HG03469 (cell line): ENCODE data around the gene HEATR5A.

Source experiments
- ATAC-seq: cut with Tn5 transposase; IDR thresholded peaks from one replicate; pipeline ENCODE4 v1.9.1; 2021; ENCODE audit warnings: mild to moderate bottlenecking, moderate library complexity, moderate number of reproducible peaks; ENCODE audit not compliant: unreplicated experiment

The HEATR5A gene

DNA sequence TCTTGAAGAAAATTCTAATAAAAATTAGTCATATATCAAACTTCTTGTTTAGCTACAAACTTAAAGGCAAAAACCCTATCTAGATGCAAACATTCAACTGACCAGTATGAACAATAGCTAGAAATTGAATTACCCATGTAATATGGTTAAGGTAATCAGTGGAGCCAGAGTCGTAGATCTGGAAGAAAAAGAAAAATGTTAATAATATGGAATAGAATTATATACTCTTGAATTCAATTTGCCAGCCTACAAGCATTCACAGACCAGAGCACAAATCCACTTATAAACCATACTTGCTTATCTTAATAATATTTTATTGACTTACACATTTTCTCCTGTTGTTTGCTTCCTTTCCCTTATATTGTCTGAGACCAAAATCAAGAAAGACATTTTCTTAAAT, 7.7 kb upstream of the HEATR5A start:
- no peak for ATAC-seq

DNA sequence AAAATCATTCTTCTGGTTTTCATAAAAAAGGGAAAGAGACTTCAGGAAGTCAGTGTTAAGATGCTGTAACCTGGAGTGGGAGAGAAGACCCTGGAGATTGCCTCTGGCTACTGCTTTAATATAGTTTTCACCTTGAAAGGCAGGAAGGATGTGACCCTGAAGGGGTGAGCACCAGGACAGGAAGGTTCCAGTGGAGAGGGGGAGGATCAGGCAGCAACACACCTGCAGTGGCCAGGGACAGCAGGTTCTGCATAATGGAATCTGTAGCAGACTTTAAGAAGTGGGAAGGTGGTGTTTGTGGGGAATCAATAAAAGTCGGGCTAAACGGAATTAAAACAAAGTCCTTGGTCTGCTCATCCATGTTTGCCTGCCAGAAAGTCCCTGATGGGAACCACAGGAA, 6.3 kb upstream of the HEATR5A start:
- ATAC-seq: no peak

DNA sequence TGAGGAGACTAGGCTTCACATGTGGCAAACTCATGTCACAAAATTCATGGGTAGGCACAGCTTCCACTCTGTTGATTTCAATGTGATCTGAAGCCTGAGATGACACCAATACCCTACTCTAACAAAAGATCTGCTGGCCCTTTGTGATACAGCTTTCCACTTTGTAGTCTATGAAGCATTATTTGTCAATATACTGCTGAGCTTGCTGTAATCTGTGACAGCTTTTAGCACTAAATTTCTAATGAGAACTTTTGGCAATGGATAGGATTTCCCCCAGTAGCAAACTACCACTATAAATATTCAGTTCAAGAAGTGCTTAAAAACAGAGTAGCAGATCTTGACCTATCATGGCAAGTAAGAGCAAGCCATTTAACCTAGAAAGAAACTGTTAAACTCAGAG, 5.6 kb upstream of the HEATR5A start:
- ATAC-seq: no peak

DNA sequence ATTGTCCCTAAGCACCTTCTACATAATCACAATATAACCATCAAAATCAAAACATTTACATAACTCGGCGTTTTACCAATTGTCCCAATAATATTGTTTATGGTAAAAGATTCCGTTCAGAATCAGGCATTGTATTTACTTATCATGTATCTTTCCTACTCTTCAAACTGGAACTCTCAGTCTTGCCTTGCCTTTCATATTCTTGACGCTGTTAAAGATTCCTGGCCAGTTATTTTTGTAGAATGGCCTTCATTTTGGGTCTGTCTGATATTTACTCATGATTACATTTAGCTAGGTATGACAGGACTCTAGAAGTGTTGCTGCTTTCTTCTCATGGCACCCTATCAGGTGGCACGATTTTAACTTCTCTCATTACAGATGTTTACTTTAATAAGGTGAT, 850 bp upstream of the HEATR5A start:
- ATAC-seq: no peak

DNA sequence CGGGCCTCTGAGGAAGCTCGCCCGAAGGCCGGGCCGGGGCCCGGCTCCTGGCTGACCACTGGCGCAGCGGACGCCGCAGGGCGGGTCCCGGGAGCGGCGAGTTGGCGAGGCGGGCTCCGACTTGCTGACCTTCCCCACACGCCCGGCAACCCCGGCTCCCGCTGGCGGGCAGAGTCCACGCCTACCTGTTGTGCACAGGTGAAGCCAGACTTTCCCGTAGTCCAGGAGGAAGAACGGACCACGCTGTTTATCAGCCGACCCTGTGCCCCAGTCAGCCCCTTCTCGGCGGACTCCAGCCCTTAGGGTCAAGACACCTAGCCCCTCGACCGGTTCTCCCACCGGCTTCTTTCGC, 407 bp downstream of the HEATR5A start:
- no peak for ATAC-seq

DNA sequence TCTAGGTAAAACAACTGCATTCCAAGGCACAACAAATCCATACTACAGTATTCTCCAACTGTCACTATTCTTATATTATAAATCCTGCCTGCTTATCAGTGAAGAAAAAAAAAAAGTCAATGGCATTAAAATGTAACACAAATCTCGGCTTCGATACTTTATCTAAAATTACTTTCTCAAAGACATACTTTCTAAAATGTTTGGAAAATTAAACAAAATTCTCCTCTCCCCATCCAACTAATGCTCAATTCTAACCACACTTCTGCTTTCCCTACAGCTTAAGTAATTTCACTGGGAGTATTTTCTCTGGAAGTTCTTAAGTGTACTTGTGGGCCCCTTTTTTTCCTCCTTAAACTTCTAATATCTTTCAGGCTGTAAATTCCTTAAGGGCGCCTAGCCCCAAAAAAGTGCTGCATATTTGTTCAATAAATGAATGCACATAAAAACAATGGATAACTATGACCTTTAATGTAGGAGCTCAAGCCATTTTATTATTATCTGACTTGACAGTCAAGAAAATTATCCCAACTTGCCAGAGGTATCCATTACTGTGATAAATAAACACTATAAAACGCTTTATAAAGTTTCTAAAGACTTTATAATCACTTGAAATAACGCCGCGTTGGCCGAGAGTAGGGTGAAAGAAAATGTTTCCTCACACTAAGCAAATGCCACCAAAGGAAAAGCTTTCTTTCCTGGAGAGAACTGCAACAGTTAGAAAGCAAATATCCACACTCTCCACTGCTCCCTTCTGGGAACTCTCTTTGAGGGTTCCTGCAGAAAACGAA, 977 bp downstream of the HEATR5A start:
- no peak for ATAC-seq

DNA sequence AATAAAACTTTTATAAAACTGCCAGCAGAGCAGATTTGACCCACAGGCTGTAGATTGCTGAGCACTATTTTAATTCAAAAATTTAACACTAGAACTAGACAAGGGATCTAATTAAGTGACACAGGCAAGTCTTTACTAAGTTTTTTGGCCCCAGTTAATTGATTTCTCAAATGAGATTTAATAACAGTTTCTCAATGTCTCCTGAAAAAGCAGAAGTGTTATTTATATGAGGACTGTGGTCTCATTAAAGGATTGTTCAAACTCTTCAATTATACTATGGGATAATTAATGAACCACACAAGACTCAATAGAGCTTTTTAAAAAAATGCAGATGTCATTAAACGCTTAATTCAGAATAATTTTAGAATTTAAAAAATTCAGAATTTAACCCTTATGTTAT, 1.9 kb downstream of the HEATR5A start:
- ATAC-seq: no peak

DNA sequence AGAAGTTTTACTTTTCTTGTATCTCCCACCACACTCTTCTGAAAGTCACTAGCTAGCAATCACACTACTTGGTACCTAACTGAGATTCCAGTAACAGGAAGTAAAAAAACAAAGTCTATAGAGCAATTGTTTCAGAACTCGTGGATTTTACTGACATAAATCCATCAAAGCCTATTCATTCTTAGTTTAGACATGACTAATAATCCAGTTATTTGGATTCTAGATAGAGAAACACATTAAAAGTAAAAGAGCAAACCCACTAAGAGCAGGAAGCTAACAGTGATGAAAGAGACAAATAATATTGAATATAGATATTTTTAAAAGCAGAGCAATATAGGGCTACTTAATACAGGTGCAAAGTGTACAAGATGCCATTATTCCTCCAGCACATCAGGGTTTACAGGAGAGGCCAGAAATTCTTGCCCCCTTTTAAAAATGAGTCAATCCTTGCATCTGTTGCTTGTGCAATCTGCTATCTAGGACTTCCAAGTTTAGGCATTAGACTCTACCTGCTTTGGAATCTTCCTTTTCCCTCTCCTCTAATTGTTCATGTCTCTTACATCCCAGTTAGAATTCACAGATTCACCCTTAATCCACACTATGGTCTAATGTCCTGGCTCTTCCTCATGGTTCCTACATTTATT, 6.0 kb downstream of the HEATR5A start:
- ATAC-seq: no peak

DNA sequence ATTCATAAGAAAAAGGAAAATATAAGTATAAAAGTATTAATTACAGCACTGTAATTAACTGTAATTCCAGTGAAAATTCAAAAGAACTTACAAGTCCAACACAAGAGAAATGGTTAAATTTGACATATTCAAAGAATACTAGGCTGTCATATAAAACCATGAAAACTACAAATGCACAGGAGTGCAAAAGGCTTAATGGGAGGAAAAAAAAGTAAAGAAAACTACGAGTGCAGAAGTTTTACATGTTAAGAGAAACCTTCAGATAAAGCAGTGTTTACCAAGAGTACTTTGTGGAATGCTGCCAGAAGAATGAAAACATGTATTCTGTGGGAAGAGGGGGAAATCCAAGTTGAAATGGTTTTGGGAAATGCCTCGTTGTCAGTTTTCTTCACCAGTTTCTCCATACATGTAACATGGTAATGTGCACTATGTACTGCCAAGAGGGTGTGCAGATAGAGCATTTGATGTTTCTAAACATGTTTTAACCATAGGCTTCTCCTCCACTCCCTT, 9.1 kb downstream of the HEATR5A start:
- ATAC-seq: no peak

DNA sequence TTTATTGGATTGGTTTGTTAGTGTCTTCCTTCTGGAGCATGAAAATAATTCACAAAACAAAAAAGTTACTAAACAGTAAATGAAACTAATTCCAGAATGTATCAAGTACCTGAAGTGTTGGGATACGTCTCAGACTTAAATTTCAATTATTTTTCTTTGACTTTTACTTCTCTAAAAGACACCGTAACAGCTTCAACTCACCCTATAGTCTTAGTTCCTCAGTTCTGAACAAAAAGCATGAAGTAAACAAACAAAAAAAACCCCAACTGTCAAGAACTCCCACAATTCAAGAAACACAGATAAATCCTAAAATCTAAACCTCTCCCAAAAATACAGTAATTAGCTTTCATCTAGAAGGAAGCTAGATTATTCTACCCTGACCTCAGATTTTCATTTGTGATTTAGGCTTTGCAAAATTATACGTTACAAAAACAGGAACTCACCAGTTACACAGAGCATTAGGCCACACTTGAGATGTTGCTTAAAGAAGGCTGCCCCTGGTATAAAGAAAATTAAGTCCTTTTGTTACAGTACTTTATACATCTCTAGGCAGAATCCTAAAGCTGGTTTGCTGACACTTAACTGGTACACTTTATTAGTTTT, 10.2 kb downstream of the HEATR5A start:
- ATAC-seq: no peak

DNA sequence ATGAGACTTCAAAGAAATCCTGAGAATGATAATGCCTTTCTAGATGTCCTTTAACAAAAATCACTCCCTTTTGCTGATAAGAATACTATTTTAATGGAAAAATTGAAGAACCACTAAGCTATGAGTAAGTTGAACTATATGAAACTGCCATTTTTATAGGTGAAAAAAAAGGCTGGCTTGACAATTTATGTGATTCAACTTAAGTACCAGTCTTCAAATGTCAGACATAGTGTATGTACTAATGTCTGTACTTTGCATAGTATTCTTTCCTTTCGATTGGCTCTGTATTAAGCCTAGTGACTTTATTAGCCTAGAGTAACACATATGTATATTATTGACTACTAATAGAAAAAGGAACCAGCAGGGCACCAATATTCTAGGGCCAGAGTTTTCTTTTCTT, 11.9 kb downstream of the HEATR5A start:
- no peak for ATAC-seq

DNA sequence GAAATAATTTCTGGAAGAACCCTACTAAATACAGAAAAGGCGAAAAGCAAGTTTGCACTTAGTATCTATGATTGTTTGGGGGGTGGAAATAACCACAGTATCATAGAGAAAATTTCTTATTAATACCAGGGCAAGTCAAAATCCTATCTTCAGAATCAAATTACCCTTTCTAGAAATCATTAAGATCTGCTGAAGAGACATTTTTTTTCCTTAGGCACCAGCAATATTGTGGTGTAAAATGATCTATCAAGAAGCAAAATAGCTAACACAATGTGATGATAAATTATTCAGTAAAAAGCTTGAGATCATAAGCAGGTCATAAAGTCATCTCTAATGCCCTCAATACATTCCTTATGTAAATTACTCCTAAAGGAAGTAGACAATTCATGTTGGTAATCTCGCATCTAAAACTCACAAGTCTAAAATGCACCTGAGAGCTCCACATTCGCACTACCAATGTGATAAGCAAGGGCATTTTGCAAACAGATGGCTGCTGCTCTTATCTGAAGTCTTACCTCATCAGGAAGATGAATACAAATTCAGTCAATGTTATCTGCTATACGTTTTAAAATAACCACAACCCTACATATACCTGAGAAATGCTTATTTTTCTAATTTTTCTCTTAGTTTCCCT, 14.6 kb downstream of the HEATR5A start:
- no peak for ATAC-seq

DNA sequence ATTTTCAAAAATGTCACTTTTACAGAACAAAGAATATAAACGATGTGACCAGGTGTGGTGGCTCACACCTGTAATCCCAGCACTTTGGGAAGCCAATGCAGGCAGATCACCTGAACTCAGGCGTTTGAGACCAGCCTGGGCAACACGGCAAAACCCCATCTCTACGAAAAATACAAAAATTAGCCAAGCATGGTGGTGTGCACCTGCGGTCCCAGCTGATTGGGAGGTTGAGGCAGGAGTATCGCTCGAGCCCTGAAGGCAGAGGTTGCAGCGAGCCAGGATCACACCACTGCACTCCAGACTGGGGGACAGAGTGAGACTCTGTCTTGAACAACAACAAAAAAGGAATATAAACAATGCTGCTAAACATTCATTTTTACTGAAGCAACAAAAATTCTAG, 15.2 kb downstream of the HEATR5A start:
- no peak for ATAC-seq

DNA sequence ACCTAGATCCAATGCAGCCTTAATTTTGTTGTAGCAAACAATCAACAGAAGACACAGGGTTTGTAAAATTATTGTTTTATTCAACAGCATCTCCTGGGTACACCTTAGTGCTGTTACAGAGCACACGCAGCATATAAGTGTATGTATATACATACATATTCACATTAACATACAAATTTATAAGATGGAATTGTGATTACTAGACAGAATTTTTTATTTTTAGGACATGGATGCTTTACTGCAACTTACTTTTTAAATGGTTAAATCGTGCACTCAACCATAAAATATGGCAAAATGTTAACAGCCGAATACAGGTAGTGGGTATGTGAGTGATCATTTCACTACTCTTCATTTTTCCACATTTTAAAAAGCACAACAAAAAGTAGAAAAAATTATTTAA, 16.6 kb downstream of the HEATR5A start:
- ATAC-seq: no peak

DNA sequence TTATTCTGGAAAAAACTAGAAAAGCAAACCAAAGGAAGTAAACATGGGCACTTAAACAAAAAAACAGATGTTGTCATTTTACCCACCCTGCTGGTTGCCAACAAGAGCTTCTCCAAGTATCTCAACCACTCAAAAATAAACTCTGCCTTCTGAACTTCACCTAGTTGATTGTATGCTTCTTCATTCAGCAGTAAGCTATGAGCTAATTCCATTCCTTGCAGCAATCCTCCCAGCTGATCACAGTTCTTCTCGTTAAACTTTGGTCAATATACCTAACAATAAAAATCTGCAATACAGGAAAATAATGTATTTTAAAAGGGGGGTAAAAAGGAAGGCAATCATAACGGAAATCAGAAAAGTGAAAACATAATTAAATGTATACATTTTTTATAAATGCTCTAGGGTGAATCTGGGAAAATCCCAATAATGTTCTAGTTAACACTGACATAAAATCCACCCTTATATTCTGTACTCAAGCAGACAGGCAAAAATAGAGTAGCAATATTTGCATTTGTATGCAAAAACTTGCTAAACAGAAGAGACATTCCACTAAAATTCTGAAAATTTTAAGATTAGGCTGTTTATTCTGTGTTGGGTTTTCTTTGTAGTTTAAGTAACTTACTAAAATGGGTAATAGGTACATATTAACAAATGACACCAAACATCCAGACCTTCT, 17.4 kb downstream of the HEATR5A start:
- ATAC-seq: no peak

DNA sequence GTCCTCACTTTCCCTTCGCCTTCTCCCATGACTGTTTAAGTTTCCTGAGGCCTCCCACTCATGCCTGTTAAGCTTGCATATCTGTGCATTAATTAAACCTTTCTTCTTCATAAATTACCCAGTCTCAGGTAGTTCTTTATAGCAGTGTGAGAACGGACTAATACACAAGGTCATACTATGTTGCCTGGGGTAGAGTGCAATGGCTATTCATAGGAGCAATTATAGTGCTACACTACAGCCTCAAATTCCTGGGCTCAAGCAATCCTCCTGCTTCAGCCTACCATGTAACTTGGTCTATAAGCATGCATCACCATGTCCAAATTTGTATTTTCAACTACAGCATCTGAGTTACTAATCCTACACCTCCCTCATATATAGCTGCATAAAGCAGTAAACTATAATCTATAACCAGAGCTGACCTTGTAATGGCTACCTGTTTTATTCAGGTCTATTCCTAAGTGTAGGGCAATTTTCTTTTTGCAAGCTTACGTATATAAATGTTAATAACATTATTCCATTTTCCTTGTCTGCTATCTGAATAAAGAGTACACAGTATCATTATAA, 18.9 kb downstream of the HEATR5A start:
- no peak for ATAC-seq

DNA sequence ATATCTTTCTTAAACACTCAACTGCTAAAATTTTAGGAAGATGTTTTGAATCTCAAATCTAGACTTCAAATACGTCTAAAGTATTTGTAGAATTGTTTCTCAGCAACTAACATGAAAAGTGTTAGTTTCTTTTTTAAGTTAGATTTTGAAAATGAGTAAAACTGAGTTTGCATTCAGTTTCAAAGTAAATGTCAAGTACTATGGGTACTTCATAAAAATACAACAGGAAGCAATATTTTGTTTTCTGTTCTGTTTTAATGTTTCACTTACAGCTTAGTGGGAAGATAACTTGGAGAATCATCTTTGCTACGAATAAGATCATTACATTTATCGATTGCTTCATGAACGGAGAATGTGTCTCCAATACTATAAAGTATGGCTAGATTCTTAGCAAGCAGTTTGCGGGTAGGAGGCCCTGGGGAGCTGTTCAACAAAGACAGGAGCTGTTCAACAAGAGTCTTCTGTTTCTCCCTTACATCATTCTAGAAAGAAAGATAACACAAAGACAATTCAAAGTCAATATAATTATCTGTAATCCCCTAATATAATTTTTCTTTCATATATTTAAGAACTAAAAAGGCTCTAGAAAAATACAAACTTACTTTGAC, 20.2 kb downstream of the HEATR5A start:
- ATAC-seq: no peak

DNA sequence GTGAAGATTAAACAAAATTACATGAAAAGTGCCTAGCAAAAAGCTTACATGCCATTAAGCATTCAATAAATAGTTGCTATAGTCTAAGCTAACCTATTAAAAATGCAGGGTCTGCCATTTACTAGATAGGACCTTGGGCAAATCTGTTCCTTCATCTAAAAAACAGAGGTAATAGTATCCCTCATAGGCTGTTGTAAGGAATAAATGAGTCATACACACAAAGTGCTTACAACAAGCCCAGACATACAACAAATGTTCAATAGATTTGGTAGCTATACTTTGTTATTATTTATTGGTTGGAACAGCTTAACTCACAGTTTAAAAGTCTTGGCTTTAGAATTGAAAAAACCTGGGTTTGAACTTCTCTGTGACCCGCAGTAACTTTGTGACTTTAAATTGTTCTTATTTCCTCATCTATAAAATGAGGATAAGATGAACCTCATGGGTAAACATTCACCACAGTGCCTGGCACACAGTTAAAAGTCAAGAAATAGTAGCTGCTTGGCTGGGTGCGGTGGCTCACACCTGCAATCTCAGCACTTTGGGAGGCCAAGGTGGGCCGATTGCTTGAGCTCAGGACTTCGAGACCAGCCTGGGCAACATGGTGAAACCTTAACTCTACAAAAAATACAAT, 24.7 kb downstream of the HEATR5A start:
- no peak for ATAC-seq

DNA sequence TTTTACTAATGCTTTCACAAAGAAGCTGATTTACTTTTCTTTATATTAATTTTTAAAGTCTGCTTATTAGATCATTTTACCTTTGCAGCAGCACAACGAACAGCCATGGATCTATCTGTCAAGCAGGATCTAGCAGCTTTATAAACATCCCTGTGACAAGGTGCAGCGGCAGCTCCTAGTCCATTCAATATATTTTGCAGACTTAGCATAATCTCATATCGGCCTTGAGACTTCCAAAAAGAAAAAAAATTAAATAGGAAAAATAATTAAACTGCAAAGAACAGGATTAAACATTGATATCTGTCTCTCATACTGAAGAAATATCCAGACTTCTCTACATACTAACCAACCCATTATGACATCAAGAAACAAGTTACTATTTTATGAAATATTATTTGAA, 25.2 kb downstream of the HEATR5A start:
- no peak for ATAC-seq

DNA sequence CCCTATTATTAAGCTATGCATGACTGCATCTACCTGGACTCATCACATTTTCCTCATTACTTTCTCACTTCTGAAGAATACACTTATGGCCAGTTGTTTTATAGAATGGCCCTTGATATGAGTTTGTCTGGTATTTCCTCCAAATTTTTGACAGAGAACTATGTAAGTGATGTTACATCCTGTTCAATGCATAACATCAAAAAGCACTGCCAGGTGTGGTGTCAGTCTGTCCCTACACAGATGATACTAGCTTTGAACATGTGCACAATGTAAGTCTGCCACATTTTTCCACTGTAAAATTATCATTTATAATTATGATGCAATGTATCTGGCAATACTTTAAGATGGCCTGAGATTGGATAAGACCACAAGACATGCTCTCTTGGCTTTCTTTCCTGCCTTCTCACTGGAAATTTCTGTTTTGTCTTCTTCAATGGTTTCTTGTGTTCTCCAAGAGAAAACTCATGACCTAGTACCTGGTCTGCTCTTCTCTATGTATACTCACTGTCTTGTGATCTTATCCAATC, 28.3 kb downstream of the HEATR5A start:
- ATAC-seq: no peak
